MCF 10A (cell line): ENCODE data around the gene SEZ6L. TPM values are rescaled to one million over a fixed set of nuclear protein-coding genes. Genes with fewer than 3 reads are reported as not detected.

ENCODE experiments used
- BruUV-seq: library from RNA; stranded (reverse); fragments of 400-500 nt; replicated peaks from 2 replicates; lab custom pipeline; 2021; lab: Mats Ljungman, UMichigan
- CTCF ChIA-PET: fragments of 300-600 bp; sonication (Branson Sonifier 250); formaldehyde crosslinking; extraction: SDS; loops from one replicate; lab custom pipeline; 2021; ENCODE audit warnings: antibody characterized with exemption, inconsistent platforms; lab: Yijun Ruan, JAX
- POLR2A ChIA-PET: fragments of 300-600, 350-650 bp; sonication (Branson Sonifier 250); formaldehyde crosslinking; extraction: SDS; loops from one replicate; lab custom pipeline; 2020; ENCODE audit warnings: antibody characterized with exemption, inconsistent platforms; lab: Yijun Ruan, JAX
- DNase-seq: peaks from one replicate; pipeline ENCODE4 v3.0.0-alpha.2; 2018; ENCODE audit not compliant: unreplicated experiment
- H3K27ac Mint-ChIP-seq: one replicate; pipeline ENCODE4 v1.8.0; 2022; ENCODE audit warnings: mild to moderate bottlenecking, low read depth, mixed read lengths; ENCODE audit not compliant: unreplicated experiment
- H3K27me3 Mint-ChIP-seq: one replicate; pipeline ENCODE4 v1.8.0; 2022; ENCODE audit warnings: mixed read lengths; ENCODE audit not compliant: insufficient read depth, unreplicated experiment
- H3K36me3 Mint-ChIP-seq: one replicate; pipeline ENCODE4 v1.8.0; 2022; ENCODE audit warnings: mild to moderate bottlenecking, moderate library complexity, mixed read lengths; ENCODE audit not compliant: insufficient read depth, unreplicated experiment
- H3K4me1 Mint-ChIP-seq: one replicate; pipeline ENCODE4 v1.8.0; 2022; ENCODE audit warnings: mixed read lengths; ENCODE audit not compliant: insufficient read depth, unreplicated experiment
- H3K4me3 Mint-ChIP-seq: one replicate; pipeline ENCODE4 v1.8.0; 2022; ENCODE audit warnings: mild to moderate bottlenecking, moderate library complexity, mixed read lengths; ENCODE audit not compliant: unreplicated experiment
- H3K9me3 Mint-ChIP-seq: one replicate; pipeline ENCODE4 v1.8.0; 2022; ENCODE audit warnings: mixed read lengths; ENCODE audit not compliant: unreplicated experiment
- intact Hi-C: fragments of 100-400 bp; cut with micrococcal nuclease; formaldehyde crosslinking; loops from 2 replicates; pipeline ENCODE4 v1.14.1; 2022
- total RNA-seq: library from RNA; stranded (reverse); gene quantifications from 2 replicates; pipeline ENCODE4 v1.2.3, GENCODE V29; 2022
- TF ChIP-seq, protein P1 (sequence below): fragments of 200-600 bp; IDR thresholded peaks from one replicate; pipeline ENCODE4 v1.8.0; 2022; ENCODE audit warnings: antibody characterized with exemption, mild to moderate bottlenecking; ENCODE audit not compliant: unreplicated experiment

Gene SEZ6L
- total RNA-seq, 1 experiment from 2014 or later: not detected

DNA sequence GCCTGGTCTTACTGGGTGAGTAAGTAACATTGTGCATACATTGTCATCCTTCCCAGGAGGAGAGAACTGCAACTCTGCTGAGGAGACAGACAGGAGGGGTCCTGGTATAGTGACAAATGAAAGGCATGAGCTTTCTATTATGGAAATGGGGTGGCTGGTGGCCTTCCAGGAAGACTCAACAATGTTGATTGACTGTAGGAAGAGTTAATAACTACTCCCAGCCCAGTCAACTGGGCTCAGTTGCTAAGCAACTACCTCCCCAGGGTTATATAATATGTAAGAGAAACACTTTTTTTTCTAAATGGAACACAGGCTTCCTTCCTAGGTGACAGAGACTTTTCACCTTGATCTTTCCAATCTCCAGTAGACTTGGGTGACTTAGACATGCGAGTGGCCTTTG is 28.2 kb downstream of the SEZ6L start:
- no peaks in the 10 kb centered on the region for H3K9me3 Mint-ChIP-seq
- no peak for DNase-seq
- no TSS peak for BruUV-seq
- H3K27me3 Mint-ChIP-seq: peaks cover 11% of the 10 kb centered on the region
- H3K27ac Mint-ChIP-seq: no peak overlapping the region
- ChIA-PET CTCF (interaction anchor here (0.5 to 1.7 kb wide), 3 partner anchors 25 to 559 kb away, joined by 3 to 8 read pairs (median 4); no protein-coding TSS in a partner anchor), POLR2A (no interaction called here)
- TF ChIP-seq, protein P1, sequence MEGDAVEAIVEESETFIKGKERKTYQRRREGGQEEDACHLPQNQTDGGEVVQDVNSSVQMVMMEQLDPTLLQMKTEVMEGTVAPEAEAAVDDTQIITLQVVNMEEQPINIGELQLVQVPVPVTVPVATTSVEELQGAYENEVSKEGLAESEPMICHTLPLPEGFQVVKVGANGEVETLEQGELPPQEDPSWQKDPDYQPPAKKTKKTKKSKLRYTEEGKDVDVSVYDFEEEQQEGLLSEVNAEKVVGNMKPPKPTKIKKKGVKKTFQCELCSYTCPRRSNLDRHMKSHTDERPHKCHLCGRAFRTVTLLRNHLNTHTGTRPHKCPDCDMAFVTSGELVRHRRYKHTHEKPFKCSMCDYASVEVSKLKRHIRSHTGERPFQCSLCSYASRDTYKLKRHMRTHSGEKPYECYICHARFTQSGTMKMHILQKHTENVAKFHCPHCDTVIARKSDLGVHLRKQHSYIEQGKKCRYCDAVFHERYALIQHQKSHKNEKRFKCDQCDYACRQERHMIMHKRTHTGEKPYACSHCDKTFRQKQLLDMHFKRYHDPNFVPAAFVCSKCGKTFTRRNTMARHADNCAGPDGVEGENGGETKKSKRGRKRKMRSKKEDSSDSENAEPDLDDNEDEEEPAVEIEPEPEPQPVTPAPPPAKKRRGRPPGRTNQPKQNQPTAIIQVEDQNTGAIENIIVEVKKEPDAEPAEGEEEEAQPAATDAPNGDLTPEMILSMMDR: no peak
- H3K4me3 Mint-ChIP-seq: no peak overlapping the region
- no peaks in the 10 kb centered on the region for H3K4me1 Mint-ChIP-seq
- no peaks in the 10 kb centered on the region for H3K36me3 Mint-ChIP-seq
- intact Hi-C loops: no loop called here

DNA sequence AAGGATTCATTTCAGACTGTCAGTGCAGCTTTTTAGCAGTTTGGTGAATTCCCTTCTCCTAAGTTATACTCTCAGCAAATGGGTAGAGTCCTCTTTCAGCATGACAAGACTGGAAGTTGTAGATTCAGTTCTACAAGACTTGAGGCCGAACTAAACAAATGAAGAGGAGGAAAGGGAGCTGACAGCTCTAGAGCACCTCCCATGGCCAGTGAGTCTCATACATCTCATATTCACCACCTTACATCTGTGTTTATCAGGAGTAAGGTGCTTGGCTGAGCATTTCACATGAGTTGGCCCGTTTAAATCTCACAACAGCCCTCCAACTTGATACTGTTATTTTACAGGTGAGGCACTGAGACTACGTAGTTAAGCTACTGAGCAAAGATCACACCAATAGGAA is 30.4 kb downstream of the SEZ6L start:
- no peaks in the 10 kb centered on the region for H3K9me3 Mint-ChIP-seq
- H3K4me1 Mint-ChIP-seq: no peaks in the 10 kb centered on the region
- BruUV-seq: no TSS peak
- H3K27ac Mint-ChIP-seq: no peak overlapping the region
- intact Hi-C loops: no loop called here
- TF ChIP-seq, protein P1: no peak
- DNase-seq: no peak
- POLR2A ChIA-PET: no interaction called here
- CTCF ChIA-PET: no interaction called here
- peaks cover 23% of the 10 kb centered on the region for H3K27me3 Mint-ChIP-seq
- no peak overlapping the region for H3K4me3 Mint-ChIP-seq
- no peaks in the 10 kb centered on the region for H3K36me3 Mint-ChIP-seq

DNA sequence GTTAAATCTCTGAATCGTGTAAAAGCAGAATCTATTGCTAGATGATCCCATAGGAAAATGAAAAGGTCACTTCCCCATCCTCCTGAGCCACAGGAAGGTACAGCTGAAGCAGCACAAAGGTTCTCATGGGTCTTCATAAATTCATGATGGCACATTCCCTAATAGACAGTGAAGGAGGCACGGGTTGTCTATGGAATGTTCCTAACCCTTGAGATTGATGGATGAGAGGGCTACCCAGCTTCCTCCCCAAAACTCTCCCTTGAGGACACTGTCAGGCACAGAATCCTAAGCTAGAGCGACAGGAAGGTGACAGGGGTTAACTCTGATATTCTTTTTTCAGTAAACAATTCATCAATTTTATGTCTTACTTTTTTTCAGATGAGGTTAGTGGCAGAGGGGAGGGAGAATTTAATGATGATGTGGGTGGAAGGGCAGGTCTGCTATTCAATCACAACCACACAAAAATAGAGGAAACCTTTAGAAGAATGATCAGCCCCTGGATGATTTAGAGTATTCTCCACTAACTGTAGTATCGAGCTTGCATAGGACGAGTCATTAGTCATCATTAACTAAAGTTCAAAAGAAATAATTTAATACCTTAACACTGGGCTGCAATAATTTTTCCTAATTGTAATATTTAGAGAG is 33.1 kb downstream of the SEZ6L start:
- CTCF ChIA-PET: interaction anchor here (0.7 to 1.1 kb wide), 3 partner anchors 24 to 32 kb away, joined by 3 to 4 read pairs (median 3); no protein-coding TSS in a partner anchor
- H3K9me3 Mint-ChIP-seq: no peaks in the 10 kb centered on the region
- no TSS peak for BruUV-seq
- intact Hi-C loops: no loop called here
- POLR2A ChIA-PET: no interaction called here
- no peak for DNase-seq
- H3K4me3 Mint-ChIP-seq: no peak overlapping the region
- H3K27me3 Mint-ChIP-seq: peaks cover 43% of the 10 kb centered on the region
- H3K4me1 Mint-ChIP-seq: no peaks in the 10 kb centered on the region
- H3K27ac Mint-ChIP-seq: no peak overlapping the region
- H3K36me3 Mint-ChIP-seq: no peaks in the 10 kb centered on the region
- TF ChIP-seq, protein P1: no peak

DNA sequence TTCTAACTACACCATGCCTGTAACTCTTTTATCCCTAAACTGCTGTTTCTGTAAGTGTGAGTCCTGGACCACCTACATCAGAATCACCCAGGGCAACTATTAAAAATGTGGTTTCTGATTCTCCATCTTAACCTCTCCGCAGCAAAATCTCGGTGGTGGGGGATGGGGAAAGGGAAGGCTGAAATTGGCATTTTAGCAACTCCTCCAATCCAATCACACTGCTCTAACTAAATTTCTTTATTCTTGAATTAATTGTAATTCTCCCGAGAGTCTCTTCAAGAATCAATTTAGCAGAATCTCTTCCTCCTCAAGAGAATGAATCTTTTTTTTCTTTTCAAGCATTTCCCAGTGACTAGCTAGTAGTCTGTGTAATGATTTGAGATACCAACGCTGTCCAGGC is 36.2 kb downstream of the SEZ6L start:
- intact Hi-C loops: no loop called here
- ChIA-PET POLR2A (no interaction called here), CTCF (no interaction called here)
- TF ChIP-seq, protein P1: no peak
- Mint-ChIP-seq H3K9me3 (peaks cover 11% of the 10 kb centered on the region), H3K4me3 (no peak overlapping the region), H3K27me3 (peaks cover 59% of the 10 kb centered on the region), H3K4me1 (no peaks in the 10 kb centered on the region), H3K27ac (no peak overlapping the region), H3K36me3 (no peaks in the 10 kb centered on the region)
- BruUV-seq: no TSS peak
- DNase-seq: no peak
